GM19099 (cell line): ENCODE results near the gene SYNE3.

Experiments used
- POLR2A ChIP-seq: IDR thresholded peaks from 3 replicates; pipeline ENCODE4 v1.6.1; 2011; ENCODE audit warnings: low read depth; ENCODE audit not compliant: insufficient read length; ENCODE audit errors: extremely low read depth

SYNE3 gene

GRCh38 chr14:95534299-95535225, 18.1 kb upstream of the SYNE3 start, which contains the start of gene GLRX5:
Gene GLRX5 (plus strand): TSS chr14:95535050. CDS start chr14:95535090, 40 bp downstream.
- peak; percentile 78 for TF ChIP-seq POLR2A

GRCh38 chr14:95533822-95534221, 17.4 kb upstream of the SYNE3 start:
- no peak for TF ChIP-seq POLR2A

- no peak for TF ChIP-seq POLR2A
These were observed 17.0 kb upstream of the SYNE3 start for GRCh38 chr14:95533391-95533821.

GRCh38 chr14:95531969-95532368, 15.5 kb upstream of the SYNE3 start:
- no peak for TF ChIP-seq POLR2A

GRCh38 chr14:95531473-95531872, 15.0 kb upstream of the SYNE3 start:
- no peak for TF ChIP-seq POLR2A

- TF ChIP-seq POLR2A, result no peak
These were observed 14.2 kb upstream of the SYNE3 start for GRCh38 chr14:95530473-95531276.

GRCh38 chr14:95529216-95529615, 12.8 kb upstream of the SYNE3 start:
- no peak for TF ChIP-seq POLR2A

GRCh38 chr14:95527387-95528002, 11.0 kb upstream of the SYNE3 start:
- no peak for TF ChIP-seq POLR2A

- no peak for TF ChIP-seq POLR2A
These were observed 10.3 kb upstream of the SYNE3 start for GRCh38 chr14:95526483-95527386.

- TF ChIP-seq POLR2A, result no peak
These were observed 9.5 kb upstream of the SYNE3 start for GRCh38 chr14:95525999-95526398.

- TF ChIP-seq POLR2A, result no peak
These were observed 8.5 kb upstream of the SYNE3 start for GRCh38 chr14:95524706-95525512.

GRCh38 chr14:95523815-95524448, 7.5 kb upstream of the SYNE3 start:
- TF ChIP-seq POLR2A, result no peak
